Fibroblast of villous mesenchyme (primary cell): Measurements from ENCODE around the gene PRKN. TPM values are rescaled to one million over a fixed set of nuclear protein-coding genes. Genes with fewer than 3 reads are reported as not detected.

Experiments used
- DNase-seq: peaks from one replicate; pipeline ENCODE4 v3.0.0-alpha.2; 2010; ENCODE audit warnings: low read depth
- H3K4me3 ChIP-seq: 2 replicates; pipeline ENCODE4 v1.5.1; 2011; ENCODE audit warnings: low read depth, mild to moderate bottlenecking, low read length
- CTCF ChIP-seq: IDR thresholded peaks from 2 replicates; pipeline ENCODE4 v1.5.1; 2012; ENCODE audit warnings: low read depth, mild to moderate bottlenecking, low read length; ENCODE audit not compliant: insufficient read depth
- total RNA-seq: library from RNA; depleted of rRNA; stranded (reverse); fragments of >200 nt; gene quantifications from 2 replicates; pipeline ENCODE4 v1.2.3, GENCODE V29; 2012

Gene PRKN
- total RNA-seq, 1 donor: 2.2 TPM

GRCh38 chr6:161436106-161436876, 1291.3 kb downstream of the PRKN start:
- no peak for TF ChIP-seq CTCF
- H3K4me3 ChIP-seq: no peak overlapping the region
- no peak for DNase-seq

- no peak for DNase-seq
- no peak overlapping the region for H3K4me3 ChIP-seq
- no peak for TF ChIP-seq CTCF
These were observed 1291.9 kb downstream of the PRKN start for GRCh38 chr6:161435748-161436070.

- H3K4me3 ChIP-seq: no peak overlapping the region
- peak; percentile 81 for DNase-seq
- TF ChIP-seq CTCF: no peak
These were observed 1292.4 kb downstream of the PRKN start for GRCh38 chr6:161434921-161435747.

- TF ChIP-seq CTCF: no peak
- no peak for DNase-seq
- H3K4me3 ChIP-seq: no peak overlapping the region
These were observed 1293.2 kb downstream of the PRKN start for GRCh38 chr6:161434350-161434749.

GRCh38 chr6:161432546-161432945, 1295.0 kb downstream of the PRKN start:
- no peak for DNase-seq

GRCh38 chr6:161429921-161430490, 1297.6 kb downstream of the PRKN start:
- H3K4me3 ChIP-seq: no peak overlapping the region
- no peak for DNase-seq
- TF ChIP-seq CTCF: peak; percentile 14

More at GRCh38 chr6:161432546-161432945, 1295.0 kb downstream of the PRKN start:
- no peak for TF ChIP-seq CTCF
- no peak overlapping the region for H3K4me3 ChIP-seq
